HG03039 (cell line): ENCODE measurements around the gene CASK.
A peak's percentile ranks its signal among the peaks of the same experiment; 100 is the strongest.

ENCODE experiments used
- ATAC-seq: cut with Tn5 transposase; IDR thresholded peaks from one replicate; pipeline ENCODE4 v1.9.1; 2021; ENCODE audit warnings: mild to moderate bottlenecking, moderate library complexity; ENCODE audit not compliant: unreplicated experiment

CASK gene, protein sequence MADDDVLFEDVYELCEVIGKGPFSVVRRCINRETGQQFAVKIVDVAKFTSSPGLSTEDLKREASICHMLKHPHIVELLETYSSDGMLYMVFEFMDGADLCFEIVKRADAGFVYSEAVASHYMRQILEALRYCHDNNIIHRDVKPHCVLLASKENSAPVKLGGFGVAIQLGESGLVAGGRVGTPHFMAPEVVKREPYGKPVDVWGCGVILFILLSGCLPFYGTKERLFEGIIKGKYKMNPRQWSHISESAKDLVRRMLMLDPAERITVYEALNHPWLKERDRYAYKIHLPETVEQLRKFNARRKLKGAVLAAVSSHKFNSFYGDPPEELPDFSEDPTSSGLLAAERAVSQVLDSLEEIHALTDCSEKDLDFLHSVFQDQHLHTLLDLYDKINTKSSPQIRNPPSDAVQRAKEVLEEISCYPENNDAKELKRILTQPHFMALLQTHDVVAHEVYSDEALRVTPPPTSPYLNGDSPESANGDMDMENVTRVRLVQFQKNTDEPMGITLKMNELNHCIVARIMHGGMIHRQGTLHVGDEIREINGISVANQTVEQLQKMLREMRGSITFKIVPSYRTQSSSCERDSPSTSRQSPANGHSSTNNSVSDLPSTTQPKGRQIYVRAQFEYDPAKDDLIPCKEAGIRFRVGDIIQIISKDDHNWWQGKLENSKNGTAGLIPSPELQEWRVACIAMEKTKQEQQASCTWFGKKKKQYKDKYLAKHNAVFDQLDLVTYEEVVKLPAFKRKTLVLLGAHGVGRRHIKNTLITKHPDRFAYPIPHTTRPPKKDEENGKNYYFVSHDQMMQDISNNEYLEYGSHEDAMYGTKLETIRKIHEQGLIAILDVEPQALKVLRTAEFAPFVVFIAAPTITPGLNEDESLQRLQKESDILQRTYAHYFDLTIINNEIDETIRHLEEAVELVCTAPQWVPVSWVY

GRCh38 chrX:41923211-41923977 lies at the start of gene CASK:
Gene CASK (minus strand): TSS chrX:41923554. CDS start chrX:41922988, 566 bp downstream.
- peak; percentile 84 for ATAC-seq

- ATAC-seq = no peak
Observed at GRCh38 chrX:41971346-41971745, 48.0 kb upstream of the CASK start.

- ATAC-seq = no peak
Observed at GRCh38 chrX:41970419-41970818, 47.1 kb upstream of the CASK start.

DNA sequence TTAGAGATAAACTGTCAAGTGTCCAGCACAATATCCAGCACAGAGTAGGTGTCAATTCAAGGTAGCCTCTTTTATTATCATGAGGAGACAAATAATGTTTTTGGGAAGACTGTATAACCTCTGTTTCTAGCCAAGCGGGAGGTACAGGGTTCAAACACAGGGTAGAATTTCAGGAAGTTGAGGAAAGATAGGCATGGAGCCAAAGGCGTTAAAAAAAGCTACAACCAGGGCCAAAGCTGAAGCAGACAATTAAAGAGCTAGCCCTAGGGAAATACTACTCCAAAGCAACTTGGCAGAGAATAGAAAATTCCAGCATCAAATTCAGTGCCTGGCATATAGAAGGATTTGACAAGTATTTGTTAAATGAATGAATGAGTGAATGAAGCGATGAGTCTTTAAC lies 40.0 kb upstream of the CASK start:
- no peak for ATAC-seq

- no peak for ATAC-seq
Observed at GRCh38 chrX:41960142-41960541, 36.8 kb upstream of the CASK start.

GRCh38 chrX:41958861-41959260 lies 35.5 kb upstream of the CASK start:
- no peak for ATAC-seq

DNA sequence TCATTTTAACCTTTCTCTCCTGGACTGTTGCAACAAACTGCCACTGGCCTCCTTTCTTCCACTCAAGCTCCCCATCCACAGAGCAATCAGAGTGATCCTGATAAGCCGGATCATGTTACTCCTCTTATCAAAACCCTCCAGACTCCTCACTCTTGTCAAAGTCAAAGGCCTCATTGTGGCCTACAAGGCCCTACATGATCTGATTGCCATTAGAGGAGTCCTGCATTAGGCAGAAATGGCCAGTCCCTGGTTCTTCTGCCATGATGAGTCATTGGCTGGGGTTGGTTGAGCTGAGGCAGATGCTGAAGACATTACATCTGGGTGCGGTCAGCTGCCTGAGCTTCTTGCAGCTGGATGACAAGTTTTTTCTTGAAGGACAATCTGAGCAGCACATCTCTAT lies 32.7 kb upstream of the CASK start:
- ATAC-seq = no peak

DNA sequence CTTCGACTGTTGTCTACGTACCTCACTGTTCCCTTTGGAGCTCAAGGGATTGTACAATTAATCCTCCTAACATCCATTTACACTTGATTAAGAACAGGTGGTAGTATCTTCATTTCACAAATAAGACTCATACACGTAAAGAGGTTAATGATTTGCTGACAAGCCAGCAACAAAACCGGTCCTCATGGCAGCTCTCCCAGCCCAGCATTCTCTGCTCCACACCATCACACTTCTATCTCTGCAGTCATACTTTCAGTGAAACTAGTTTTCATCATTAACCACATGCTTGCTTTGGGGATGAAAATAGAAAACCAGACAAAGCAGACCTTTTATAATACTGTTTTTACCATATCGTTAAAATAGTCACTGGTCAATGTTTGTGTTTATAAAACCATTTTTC lies 28.7 kb upstream of the CASK start:
- ATAC-seq = no peak

DNA sequence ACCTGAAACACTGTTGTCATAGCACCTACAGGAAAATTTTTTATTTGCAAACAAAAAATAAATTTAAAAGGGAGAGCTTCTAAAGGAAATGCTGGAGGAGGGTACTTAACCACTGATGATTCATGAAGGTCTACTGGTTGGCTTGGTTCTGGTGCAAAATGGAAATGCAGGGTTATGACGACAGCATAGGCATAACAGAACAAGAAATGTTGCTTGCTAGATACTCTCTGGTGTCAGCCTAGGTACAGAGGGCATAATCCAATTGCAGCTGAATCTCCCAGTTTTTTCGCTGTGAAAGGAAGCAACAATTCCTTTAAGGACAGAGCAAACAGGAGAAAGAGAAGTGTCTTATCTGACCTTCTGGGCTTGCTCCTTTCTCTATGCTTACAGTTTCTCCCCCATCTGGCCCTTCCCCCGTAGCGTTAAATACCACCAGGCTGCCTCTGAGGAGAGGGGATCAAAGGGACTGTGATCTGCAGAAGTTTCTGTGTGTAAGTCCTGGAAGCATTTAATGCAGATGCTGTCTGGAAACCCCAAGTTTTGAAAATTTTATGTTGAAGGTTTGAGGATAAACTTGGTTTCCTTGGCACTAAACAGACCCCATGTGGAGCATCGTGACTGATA lies 23.7 kb upstream of the CASK start:
- no peak for ATAC-seq

- ATAC-seq = no peak
Observed at GRCh38 chrX:41946235-41946634, 22.9 kb upstream of the CASK start.

DNA sequence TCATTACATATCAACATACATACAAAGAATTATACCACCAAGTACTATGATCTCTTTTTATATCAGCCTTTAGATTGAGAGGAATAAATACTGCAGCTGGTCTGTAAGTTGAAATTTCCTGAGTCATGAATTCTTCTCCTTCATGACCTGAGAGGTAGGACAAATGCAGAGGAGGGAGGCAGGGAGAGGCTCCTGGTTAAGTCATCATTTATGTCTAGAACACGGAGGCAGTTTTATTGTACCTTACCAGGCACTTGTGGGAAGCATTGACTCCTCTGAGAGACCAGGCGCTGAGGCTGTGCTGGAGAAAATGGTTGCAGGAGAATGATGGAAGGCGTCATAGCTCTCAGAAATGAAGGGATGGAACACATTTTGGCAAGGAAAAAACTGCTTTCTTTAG lies 12.5 kb upstream of the CASK start:
- no peak for ATAC-seq

DNA sequence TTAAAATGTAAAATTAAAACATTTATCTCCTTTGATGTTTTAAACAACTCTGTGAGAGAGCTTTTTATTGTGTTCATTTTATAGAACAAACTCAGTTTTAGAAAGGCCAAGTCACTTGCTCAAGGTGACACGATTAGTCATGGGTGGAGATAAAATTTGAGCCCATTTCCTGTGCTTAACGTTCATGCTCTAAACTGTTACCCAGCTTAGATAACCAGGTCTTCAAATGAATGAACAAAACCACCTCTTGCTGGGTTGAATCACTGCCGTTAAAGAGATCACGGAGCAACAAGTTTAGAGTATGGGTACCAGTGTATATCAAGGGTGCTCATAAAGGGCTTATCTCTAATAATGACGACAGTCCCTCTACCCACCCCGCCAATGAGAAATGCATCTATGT lies 10.2 kb upstream of the CASK start:
- ATAC-seq = no peak

GRCh38 chrX:41932885-41933284 lies 9.5 kb upstream of the CASK start:
- no peak for ATAC-seq

DNA sequence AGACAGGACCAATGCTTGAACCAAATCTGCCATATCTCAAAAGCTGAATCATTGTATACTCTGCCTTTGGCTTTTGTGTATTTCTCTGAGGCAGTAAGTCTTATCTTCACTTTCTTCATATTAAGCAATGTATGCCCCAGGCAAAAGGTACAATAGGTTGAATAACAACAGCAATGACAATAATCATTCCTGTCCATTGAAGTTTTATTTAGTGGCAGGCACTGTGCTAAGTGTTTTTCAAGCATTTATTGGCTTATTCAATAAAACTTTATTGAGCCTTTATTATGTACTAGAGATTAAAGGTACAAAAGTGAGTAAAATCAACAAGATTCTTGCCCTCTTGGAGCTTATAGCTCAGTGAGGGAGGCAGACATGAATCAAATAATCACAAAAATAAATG lies 8.2 kb upstream of the CASK start:
- ATAC-seq = no peak

GRCh38 chrX:41923978-41924683 lies 777 bp upstream of the CASK start:
- no peak for ATAC-seq

DNA sequence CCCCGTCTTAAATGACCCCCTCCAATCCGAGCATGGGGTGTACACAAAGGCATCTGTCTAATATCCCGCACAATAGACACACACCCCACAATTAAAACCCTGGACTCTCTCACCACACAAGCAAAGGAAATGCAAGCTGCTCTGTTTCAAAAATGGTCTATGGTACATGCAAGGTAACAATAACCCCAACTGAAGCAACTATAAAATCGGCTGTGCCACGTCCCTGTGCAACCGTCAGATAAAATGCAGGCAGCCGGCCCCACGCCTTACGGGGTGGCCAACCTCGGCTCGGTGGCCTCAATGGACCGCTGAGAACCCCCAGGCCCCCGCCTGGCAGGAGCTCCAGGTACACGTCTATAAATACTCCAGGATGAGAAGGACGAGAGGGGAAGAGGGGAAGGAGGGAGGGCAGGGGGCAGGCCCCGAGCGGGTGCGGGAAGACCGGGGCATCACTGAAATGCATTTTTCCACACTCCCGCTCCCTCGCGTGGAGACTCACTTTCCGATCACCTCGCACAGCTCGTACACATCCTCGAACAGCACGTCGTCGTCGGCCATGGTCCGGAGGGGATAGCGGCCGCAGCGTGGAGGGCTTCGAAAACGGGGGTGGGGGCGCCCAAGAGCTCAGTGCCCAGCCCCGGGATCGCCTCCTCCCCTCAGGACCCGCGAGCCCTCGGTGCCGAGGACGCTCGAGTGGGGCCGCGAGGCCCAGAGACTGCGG lies 763 bp downstream of the CASK start:
- ATAC-seq = no peak

GRCh38 chrX:41921492-41922430 lies 1.6 kb downstream of the CASK start:
- ATAC-seq = no peak

DNA sequence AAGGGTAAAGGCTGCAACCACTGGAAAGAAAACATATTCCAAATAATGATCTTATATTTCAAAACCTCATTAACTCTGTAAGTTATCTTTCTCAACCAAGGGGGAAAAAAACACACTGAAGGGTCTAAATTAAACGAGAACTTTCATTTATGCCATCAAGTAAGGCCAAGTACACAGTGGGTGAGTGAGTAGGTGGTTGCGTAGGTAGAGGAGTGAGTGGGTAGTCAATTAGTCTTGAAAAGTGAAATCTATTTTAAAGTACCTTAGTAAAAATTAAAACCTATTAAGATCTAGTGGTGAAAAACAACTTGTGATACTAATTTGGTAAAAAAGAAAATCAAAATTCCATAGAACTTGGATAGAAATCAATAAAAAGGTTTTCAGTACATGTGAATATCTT lies 3.5 kb downstream of the CASK start:
- no peak for ATAC-seq
